G401.6 (cell line): ENCODE measurements around the gene EPHA3.
A peak's percentile ranks its signal among the peaks of the same experiment; 100 is the strongest.

Experiments
- FAIRE-seq: peaks from 2 replicates; lab custom pipeline; 2012; peaks lifted over from hg19 to GRCh38; lab: Jason Lieb, UNC

EPHA3 gene

GRCh38 chr3:89107461-89108290 lies at the start of gene EPHA3:
TSS of gene EPHA3 (plus strand) at chr3:89107621. CDS start at chr3:89107749, 128 bp downstream.
- FAIRE-seq = no peak

DNA sequence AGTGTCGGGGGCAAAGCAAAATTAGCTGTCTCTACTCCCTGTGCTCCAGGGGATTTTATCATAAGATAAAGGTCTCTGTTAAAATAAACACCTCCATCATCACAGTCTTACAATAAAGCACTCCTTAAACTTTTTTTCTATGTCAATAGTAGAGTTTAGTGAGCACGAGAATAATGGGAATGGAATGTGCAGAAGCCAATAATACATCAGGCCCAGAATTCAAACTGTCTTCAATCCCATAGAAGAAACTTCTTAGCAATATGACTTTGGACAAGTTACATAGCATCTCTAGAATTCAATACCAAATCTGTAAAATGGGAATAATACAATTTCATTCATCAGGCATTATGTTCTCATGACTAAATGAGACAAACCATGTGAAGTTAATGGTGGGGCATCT lies 49.0 kb upstream of the EPHA3 start:
- no peak for FAIRE-seq

- FAIRE-seq = no peak
Measured at GRCh38 chr3:89059211-89059925, 48.1 kb upstream of the EPHA3 start.

- FAIRE-seq = no peak
Measured at GRCh38 chr3:89061259-89061658, 46.2 kb upstream of the EPHA3 start.

- FAIRE-seq = no peak
Measured at GRCh38 chr3:89067736-89068135, 39.7 kb upstream of the EPHA3 start.

- FAIRE-seq = no peak
Measured at GRCh38 chr3:89072642-89073041, 34.8 kb upstream of the EPHA3 start.

- FAIRE-seq = no peak
Measured at GRCh38 chr3:89079944-89080343, 27.5 kb upstream of the EPHA3 start.

DNA sequence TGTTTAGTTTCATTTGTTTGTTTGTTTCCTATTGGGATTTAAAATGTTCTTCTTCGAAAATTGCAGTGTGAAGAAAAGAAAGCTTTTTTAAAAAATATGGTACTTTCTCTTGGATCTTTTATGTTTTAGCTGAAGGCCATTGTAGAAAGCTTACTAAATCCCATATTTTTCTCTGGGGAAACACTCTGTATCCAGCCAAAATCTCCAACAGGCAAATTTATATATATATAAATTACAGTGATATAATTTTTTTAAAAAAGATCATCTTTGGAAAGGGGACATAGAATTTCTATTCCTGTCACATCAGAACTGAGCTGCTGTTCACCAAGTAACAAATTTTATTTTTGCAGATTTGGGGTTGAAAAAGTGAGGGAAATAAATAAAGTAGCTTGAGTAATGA lies 19.6 kb upstream of the EPHA3 start:
- no peak for FAIRE-seq

- FAIRE-seq = no peak
Measured at GRCh38 chr3:89098173-89098572, 9.2 kb upstream of the EPHA3 start.

GRCh38 chr3:89098964-89099585 lies 8.3 kb upstream of the EPHA3 start:
- FAIRE-seq = peak; percentile 64

GRCh38 chr3:89101251-89101650 lies 6.2 kb upstream of the EPHA3 start:
- FAIRE-seq = no peak

- FAIRE-seq = no peak
Measured at GRCh38 chr3:89101921-89102320, 5.5 kb upstream of the EPHA3 start.

- FAIRE-seq = no peak
Measured at GRCh38 chr3:89104499-89104898, 2.9 kb upstream of the EPHA3 start.

GRCh38 chr3:89105503-89105902 lies 1.9 kb upstream of the EPHA3 start:
- no peak for FAIRE-seq

- no peak for FAIRE-seq
Measured at GRCh38 chr3:89108291-89108550, 800 bp downstream of the EPHA3 start.

- FAIRE-seq = no peak
Measured at GRCh38 chr3:89113344-89113743, 5.9 kb downstream of the EPHA3 start.

DNA sequence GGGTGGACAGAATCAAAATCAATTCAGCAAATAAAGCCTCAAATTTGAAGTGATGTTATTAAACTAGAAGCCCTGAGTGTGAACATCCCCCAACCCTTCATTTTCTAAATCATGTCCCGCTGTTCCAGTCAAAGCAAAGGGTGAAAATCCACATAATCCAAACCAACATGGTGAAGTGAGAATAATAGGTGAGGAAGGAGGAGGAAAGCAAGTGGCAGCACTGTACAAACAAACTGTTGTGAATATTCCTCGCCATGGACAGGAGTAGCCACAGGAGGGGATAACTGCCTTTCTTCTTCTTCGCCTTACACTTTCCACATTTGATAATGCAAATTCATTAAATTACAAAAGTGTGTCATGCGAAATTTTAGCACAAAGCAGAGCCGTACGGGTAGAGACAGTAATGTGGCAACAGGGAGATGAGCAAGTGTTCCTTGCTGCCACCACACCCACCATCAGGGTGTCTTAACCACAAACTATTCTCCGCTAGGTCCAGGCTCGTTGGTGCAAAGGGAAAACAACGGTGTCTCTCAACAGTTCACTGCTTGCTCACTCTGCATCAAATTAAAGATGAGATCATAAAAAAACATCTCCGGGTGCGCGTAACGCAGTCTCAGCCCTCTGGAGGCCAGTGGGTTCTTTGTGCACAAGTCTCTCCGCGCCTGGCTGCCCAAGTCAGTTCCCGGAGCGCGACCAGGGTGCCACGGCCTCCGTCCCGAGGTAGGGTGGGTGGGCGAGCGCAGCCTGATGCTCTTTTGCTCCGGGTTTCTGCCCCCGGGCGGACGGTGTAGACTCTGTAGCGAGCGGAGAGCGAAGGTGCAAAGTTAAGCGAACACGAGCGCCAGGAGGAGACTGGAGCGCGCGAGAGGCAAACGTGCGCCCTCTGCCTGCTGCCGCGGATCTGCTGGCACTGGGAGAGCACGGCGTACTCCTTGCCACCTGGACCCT lies 6.7 kb downstream of the EPHA3 start:
- FAIRE-seq = no peak

DNA sequence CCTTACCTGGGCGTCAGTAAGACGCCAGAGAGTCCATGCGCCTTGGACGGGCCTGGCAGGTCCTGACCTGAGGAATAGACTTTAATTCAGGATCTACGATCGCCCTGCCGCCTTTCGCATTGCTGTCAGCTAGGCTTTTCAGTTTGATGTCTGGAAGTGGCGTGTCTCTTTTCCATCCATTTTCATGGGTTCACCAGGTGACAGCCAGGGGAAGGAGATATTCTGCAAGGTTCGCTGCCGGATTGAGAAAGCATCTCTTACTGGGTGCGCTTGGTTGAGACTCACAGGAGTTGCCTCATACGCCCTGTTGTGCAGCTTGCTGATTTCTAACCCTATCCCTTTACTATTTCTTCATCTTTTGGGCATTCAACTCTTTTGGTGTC lies 7.4 kb downstream of the EPHA3 start:
- no peak for FAIRE-seq

GRCh38 chr3:89116476-89116875 lies 9.1 kb downstream of the EPHA3 start:
- FAIRE-seq = no peak

- FAIRE-seq = no peak
Measured at GRCh38 chr3:89138048-89138447, 30.6 kb downstream of the EPHA3 start.

DNA sequence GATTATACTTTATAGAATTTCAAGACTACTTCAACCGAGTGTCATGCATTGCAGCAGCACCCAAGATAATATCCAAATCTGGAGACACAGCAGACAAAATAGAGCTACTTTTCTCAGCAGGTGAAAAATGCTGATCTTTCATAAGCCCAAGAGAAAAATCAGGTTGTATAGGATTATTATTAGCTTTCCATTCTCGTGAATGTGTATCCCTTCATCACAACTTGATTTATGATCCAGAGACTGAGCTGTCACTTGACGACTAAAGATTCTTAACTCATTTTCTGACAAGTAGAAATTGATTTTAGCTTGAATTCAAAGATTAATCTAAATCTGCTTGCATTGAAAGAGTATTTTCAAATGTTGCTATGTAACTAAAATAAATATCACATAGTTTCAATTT lies 32.4 kb downstream of the EPHA3 start:
- no peak for FAIRE-seq

DNA sequence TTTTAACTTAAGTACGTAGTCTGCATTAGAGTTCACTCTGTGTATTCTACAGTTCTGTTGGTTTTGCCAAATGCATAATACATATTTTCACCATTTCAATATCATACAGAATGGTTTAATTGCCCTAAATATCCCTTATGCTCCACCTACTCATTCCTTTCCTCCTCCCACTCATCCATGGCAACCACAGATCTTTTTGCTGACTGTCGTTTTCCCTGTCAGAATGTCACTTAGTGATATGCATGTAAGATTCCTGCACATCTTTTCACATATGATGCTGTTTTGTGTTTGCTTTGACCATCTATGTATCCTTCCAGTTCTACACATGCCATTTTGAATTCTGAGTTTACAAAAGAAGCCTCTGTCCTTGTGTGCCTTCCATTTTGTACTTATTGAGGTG lies 36.7 kb downstream of the EPHA3 start:
- FAIRE-seq = no peak

DNA sequence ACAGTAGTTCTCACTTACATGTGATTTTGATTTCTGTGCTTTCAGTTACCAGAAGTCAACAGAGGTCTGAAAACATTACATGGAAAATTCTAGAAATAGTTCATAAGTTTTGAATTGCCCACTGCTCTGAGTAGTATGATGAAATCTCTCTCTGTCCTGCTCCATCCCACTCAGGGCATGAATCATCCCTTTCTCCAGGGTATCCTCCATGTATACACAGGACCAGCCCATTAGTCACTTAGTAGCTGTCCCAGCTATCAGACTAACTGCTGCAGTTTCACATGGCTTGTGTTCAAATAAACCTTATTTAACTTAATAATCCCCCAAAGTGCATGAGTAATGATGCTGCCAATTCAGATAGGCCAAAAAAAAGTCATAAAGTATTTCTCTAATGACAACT lies 38.6 kb downstream of the EPHA3 start:
- FAIRE-seq = no peak
